SIG-M5 (cell line): ENCODE measurements around the gene MTMR2.
"Not testable (repeated sequence)": the region's sequence is repeated elsewhere in the genome, so short reads cannot be mapped to it uniquely, and the experiment has no call there.

Experiments used
- DNase-seq: peaks from one replicate; lab custom pipeline; 2025; lab: John Stamatoyannopoulos, UW

Gene MTMR2

GRCh38 chr11:95884802-95885201 is 39.1 kb downstream of the MTMR2 start:
- no peak for DNase-seq

GRCh38 chr11:95884376-95884775 is 39.5 kb downstream of the MTMR2 start:
- no peak for DNase-seq

- DNase-seq, result no peak
Measured at GRCh38 chr11:95883381-95883780, 40.5 kb downstream of the MTMR2 start.

- DNase-seq, result no peak
Measured at GRCh38 chr11:95877291-95877690, 46.6 kb downstream of the MTMR2 start.

- DNase-seq, result not testable (repeated sequence)
Measured at GRCh38 chr11:95870877-95871276, 53.0 kb downstream of the MTMR2 start.

GRCh38 chr11:95867105-95867504 is 56.8 kb downstream of the MTMR2 start:
- DNase-seq, result no peak

GRCh38 chr11:95863486-95864140 is 60.3 kb downstream of the MTMR2 start:
- DNase-seq, result no peak

GRCh38 chr11:95860024-95860423 is 63.9 kb downstream of the MTMR2 start:
- not testable (repeated sequence) for DNase-seq

- not testable (repeated sequence) for DNase-seq
Measured at GRCh38 chr11:95854362-95854761, 69.5 kb downstream of the MTMR2 start.

- DNase-seq, result no peak
Measured at GRCh38 chr11:95853862-95854261, 70.0 kb downstream of the MTMR2 start.

GRCh38 chr11:95853138-95853537 is 70.8 kb downstream of the MTMR2 start:
- DNase-seq, result no peak

- no peak for DNase-seq
Measured at GRCh38 chr11:95850137-95850536, 73.8 kb downstream of the MTMR2 start.

- DNase-seq, result no peak
Measured at GRCh38 chr11:95849087-95849825, 74.7 kb downstream of the MTMR2 start.

- no peak for DNase-seq
Measured at GRCh38 chr11:95845167-95845566, 78.7 kb downstream of the MTMR2 start.

- DNase-seq, result no peak
Measured at GRCh38 chr11:95835768-95836488, 88.0 kb downstream of the MTMR2 start.

GRCh38 chr11:95835351-95835750 is 88.6 kb downstream of the MTMR2 start:
- DNase-seq, result no peak

GRCh38 chr11:95833378-95833777 is 90.5 kb downstream of the MTMR2 start:
- DNase-seq, result no peak

- no peak for DNase-seq
Measured at GRCh38 chr11:95832763-95833162, 91.1 kb downstream of the MTMR2 start.

GRCh38 chr11:95831198-95831883 is 92.6 kb downstream of the MTMR2 start:
- no peak for DNase-seq

- DNase-seq, result no peak
Measured at GRCh38 chr11:95829580-95830259, 94.2 kb downstream of the MTMR2 start.

GRCh38 chr11:95827696-95828095 is 96.2 kb downstream of the MTMR2 start:
- no peak for DNase-seq

- no peak for DNase-seq
Measured at GRCh38 chr11:95821640-95822039, 102.3 kb downstream of the MTMR2 start.
